Stomach (tissue), 9 donors: ENCODE results near the gene HDAC1. TPM values are rescaled to one million over a fixed set of nuclear protein-coding genes. Genes with fewer than 3 reads are reported as not detected.

Experiments
- DNase-seq, 2 donors: peaks; one replicate each; pipeline versions ENCODE4 v3.0.0 to v3.0.0-alpha.2; 2013 to 2019
- H3K27ac ChIP-seq, 5 donors: fragments of 200-600 bp in 4 of 5; sonication (generic) in 4 of 5; one replicate each; pipeline ENCODE4 v1.5.1; 2013 to 2019; ENCODE audit warnings: mild to moderate bottlenecking in 1 of 5, moderate library complexity in 1 of 5
- H3K27me3 ChIP-seq, 3 donors: fragments of 200-600 bp; sonication (generic); one replicate each; pipeline ENCODE4 v1.5.1; 2017 to 2019; ENCODE audit warnings: mixed run types in 1 of 3
- H3K36me3 ChIP-seq, 4 donors: fragments of 200-600 bp; sonication (generic); 1 replicate in 3 of 4; 2 replicates in 1 of 4; pipeline ENCODE4 v1.5.1; 2016 to 2019
- H3K4me1 ChIP-seq, 4 donors: fragments of 200-600 bp; sonication (generic); one replicate each; pipeline ENCODE4 v1.5.1; 2016 to 2019
- H3K4me3 ChIP-seq, 4 donors: fragments of 200-600 bp; sonication (generic) in 3 of 4; one replicate each; pipeline ENCODE4 v1.5.1; 2016 to 2019; ENCODE audit warnings: mild to moderate bottlenecking in 1 of 4
- H3K9me3 ChIP-seq, 4 donors: fragments of 200-600 bp; sonication (generic); one replicate each; pipeline ENCODE4 v1.5.1; 2016 to 2019
- EP300 ChIP-seq: sonication (generic); formaldehyde crosslinking; IDR thresholded peaks from one replicate; pipeline ENCODE4 v1.6.1; 2017; ENCODE audit warnings: antibody characterized with exemption
- POLR2A ChIP-seq, 4 donors: fragments of 450-650 bp; IDR thresholded peaks; one replicate each; pipeline ENCODE4 v1.6.1; 2016; ENCODE audit warnings: antibody characterized with exemption in 4 of 4, control low read depth in 2 of 4, mild to moderate bottlenecking in 1 of 4, moderate library complexity in 1 of 4
- POLR2AphosphoS5 ChIP-seq, 3 donors: sonication (generic); formaldehyde crosslinking; IDR thresholded peaks; one replicate each; pipeline ENCODE4 v1.6.1; 2016; ENCODE audit warnings: antibody characterized with exemption in 3 of 3
- WGBS, 5 donors: extraction: QIAGEN DNeasy Blood & Tissue Kit in 3 of 5; methylation state at CpG; one replicate each; pipeline versions ENCODE4 v1.1.5 to v1.1.7; 2013 to 2018; 5-methylcytosine and 5-hydroxymethylcytosine counted together
- intact Hi-C: fragments of 100-400 bp; cut with DNase I; formaldehyde crosslinking; loops from one replicate; pipeline ENCODE4 v1.15.1; 2023; ENCODE audit warnings: low total_unique reads
- polyA plus RNA-seq, 3 donors: library from polyadenylated mRNA; stranded (reverse); fragments of 200-250 nt; gene quantifications; one replicate each; pipeline ENCODE4 v1.2.3, GENCODE V29; 2013
- total RNA-seq, 5 donors: library from RNA; depleted of rRNA; stranded (reverse); fragments of >200 nt; gene quantifications; one replicate each; pipeline versions ENCODE4 v1.1.0 to v1.2.3, GENCODE V29; 2014 to 2016
- TF ChIP-seq, protein P1 (sequence below), 7 experiments: fragments of 450-650 bp in 4 of 7; fragments of 200-600 bp in 3 of 7; sonication (generic) in 3 of 7; IDR thresholded peaks; one replicate each; pipeline ENCODE4 v1.5.1; 2016 to 2019; ENCODE audit warnings: antibody characterized with exemption in 7 of 7, control low read depth in 2 of 7, mild to moderate bottlenecking in 1 of 7
- donor health status: healthy with polysubstance abuse.
- donor health status: Bipolar disorder and iron deficiency.
- donor health status: healthy.

The HDAC1 gene
- total and polyA plus RNA-seq, 8 donors: 50.7 to 143 (median 71.8) TPM

DNA sequence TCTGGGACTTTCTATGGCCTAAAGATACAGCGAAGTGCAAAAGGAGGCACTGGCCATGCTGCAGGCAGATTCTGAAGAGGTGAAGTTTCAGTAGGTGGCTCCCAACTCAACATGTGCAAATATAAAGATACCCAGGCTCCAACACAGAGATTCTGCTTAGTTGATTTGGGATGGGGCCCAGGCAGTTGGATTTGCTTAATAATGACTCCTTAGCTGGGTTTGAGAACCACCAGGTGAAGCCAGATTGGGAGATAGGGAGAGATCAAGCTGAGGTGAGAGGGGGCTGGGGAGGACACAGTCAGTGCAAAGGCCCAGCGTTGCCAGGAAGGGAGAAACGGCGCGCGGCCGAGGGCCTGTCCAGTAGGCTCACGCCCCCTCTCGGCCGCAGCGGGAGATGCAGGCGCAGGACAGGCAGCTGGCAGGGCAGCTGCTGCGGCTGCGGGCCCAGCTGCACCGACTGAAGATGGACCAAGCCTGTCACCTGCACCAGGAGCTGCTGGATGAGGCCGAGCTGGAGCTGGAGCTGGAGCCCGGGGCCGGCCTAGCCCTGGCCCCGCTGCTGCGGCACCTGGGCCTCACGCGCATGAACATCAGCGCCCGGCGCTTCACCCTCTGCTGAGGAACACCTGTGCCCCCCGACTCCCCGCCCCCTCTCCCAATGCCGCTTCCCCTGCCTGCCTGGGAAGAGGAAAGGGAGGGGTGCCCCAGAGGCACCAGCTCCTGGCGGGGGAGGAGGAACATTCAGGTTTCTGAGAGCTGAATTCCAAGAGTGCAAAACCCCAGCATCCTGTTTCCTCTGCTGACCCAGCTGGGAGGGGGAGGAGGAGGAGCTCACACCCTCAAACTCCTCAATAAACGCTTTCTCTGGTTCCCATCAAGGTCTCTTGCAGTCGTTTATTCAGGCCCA lies 43.6 kb upstream of the HDAC1 start:
- Histone ChIP-seq H3K27ac (peak overlapping the region; percentile 15 to 78 (median 69)), H3K4me3 (peak overlapping the region in 3 of 4 donors; percentile 2 to 10 (median 10)), H3K27me3 (no peaks in the 10 kb centered on the region), H3K9me3 (no peaks in the 10 kb centered on the region), H3K4me1 (peaks cover 12 to 43% (median 18%) of the 10 kb centered on the region in 4 donors), H3K36me3 (no peaks in the 10 kb centered on the region)
- DNase-seq: peak; percentile 90 to 92
- intact Hi-C loops: no loop called here
- WGBS, 5 donors: 7 to 21% (median 9%) methylated on average over 7 to 31 of the region's 31 CpGs
- TF ChIP-seq POLR2AphosphoS5 (IDR thresholded peaks at IDR 0.05) (peak in 2 of 3 donors; percentile 24 to 49), EP300 (no peak)
- TF ChIP-seq, protein P1, sequence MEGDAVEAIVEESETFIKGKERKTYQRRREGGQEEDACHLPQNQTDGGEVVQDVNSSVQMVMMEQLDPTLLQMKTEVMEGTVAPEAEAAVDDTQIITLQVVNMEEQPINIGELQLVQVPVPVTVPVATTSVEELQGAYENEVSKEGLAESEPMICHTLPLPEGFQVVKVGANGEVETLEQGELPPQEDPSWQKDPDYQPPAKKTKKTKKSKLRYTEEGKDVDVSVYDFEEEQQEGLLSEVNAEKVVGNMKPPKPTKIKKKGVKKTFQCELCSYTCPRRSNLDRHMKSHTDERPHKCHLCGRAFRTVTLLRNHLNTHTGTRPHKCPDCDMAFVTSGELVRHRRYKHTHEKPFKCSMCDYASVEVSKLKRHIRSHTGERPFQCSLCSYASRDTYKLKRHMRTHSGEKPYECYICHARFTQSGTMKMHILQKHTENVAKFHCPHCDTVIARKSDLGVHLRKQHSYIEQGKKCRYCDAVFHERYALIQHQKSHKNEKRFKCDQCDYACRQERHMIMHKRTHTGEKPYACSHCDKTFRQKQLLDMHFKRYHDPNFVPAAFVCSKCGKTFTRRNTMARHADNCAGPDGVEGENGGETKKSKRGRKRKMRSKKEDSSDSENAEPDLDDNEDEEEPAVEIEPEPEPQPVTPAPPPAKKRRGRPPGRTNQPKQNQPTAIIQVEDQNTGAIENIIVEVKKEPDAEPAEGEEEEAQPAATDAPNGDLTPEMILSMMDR (IDR thresholded peaks at IDR 0.05): peak in 5 of 7 experiments; percentile 64 to 93 (median 88)

DNA sequence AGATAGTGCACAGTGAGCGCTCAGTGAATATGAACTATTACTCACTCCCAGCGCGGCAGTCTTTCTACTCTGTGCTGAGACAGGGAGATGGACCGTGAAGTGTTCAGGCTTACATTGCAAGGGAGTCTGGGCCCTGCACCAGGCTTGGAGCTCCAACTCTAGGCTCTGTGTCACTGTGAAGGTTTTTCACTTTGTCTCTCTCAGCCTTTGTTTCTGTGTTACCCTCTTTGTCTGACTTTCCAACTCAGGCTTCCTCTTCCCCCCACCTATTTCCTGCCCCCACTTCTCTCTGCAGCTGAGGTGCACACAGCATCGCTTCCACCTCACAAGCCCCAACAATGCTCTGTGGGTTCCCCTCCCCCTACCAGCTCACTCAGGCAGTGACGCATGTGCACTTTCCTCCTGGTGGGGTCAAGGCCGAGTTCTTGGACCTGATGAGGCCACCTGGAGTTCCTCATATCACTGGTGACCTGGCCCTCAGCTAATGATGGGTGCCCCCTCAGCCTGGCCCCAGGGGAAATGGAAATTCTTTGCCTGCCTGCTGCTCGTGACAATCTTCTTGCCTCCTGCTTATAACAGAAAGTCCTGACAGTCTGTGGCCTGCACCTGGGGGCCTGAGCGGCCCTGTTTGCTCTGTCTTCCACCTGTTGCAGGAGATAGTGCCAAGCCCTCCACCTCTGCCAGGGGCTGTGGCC lies 41.9 kb upstream of the HDAC1 start:
- DNase-seq: peak; percentile 52 to 84
- intact Hi-C loops: no loop called here
- peak overlapping the region; percentile 2 to 85 (median 75) for H3K27ac ChIP-seq
- H3K27me3 ChIP-seq: no peaks in the 10 kb centered on the region
- no peaks in the 10 kb centered on the region for H3K36me3 ChIP-seq
- H3K4me3 ChIP-seq: no peak overlapping the region
- H3K4me1 ChIP-seq: peaks cover 12 to 43% (median 18%) of the 10 kb centered on the region in 4 donors
- no peak for TF ChIP-seq EP300
- no peak for TF ChIP-seq POLR2A (IDR thresholded peaks at IDR 0.05)
- TF ChIP-seq, protein P1 (IDR thresholded peaks at IDR 0.05): no peak
- TF ChIP-seq POLR2AphosphoS5 (IDR thresholded peaks at IDR 0.05): no peak
- 54 to 77% (median 64%) methylated on average over 9 of the region's 9 CpGs for WGBS, 5 donors
- no peaks in the 10 kb centered on the region for H3K9me3 ChIP-seq

DNA sequence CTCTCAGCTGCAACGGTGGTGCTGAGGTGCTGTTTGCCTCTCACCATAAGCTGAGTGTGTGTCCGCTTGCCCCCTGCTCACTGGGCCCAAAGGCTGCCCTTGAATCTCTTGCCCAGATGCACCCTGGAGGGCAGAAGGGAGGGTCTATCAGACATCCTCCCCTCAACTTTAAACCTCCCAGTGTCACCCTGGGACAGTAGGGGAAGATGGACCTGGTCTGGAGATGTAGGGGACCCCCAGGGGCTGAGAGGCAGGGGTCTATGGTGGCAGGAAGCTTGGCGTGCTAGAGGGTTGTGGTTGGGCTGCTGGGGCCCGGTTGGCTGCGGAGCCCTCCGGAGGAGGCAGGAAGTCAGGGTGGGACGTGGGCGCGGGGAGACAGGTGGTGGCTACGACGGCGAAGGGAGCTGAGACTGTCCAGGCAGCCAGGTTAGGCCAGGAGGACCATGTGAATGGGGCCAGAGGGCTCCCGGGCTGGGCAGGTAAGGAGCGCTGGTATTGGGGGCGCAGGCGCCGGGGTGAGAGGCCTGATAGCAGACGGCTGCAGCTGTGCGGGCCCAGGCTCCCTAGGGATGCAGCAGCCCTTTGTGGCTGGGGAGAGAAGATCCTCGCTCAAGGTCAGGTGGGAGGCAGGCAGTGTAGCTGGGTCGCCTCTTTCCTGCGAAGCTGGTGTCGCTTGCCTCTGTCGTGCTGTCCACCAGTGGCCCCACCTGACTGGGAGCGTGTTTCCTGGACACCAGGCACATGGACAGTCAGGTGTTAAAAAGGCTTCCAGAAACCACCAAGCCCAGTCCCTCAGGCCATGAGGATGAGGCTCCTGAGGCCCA lies 40.8 kb upstream of the HDAC1 start, which contains the start of gene LCK:
Gene LCK, plus strand, starts transcription at position 373 of the 824 bp plus-strand sequence. CDS start 23,065 bp downstream, outside the sequence.
- TF ChIP-seq POLR2AphosphoS5 (IDR thresholded peaks at IDR 0.05): no peak
- TF ChIP-seq, protein P1 (IDR thresholded peaks at IDR 0.05): no peak
- TF ChIP-seq POLR2A (IDR thresholded peaks at IDR 0.05): peak in 1 of 4 donors; percentile 11
- no peak for TF ChIP-seq EP300
- H3K4me1 ChIP-seq: peaks cover 12 to 42% (median 18%) of the 10 kb centered on the region in 4 donors
- WGBS, 5 donors: 73 to 88% (median 81%) methylated on average over 24 to 25 of the region's 25 CpGs
- H3K36me3 ChIP-seq: no peaks in the 10 kb centered on the region
- peak within 1 kb of the TSS; percentile 19 to 31 (median 26) for H3K4me3 ChIP-seq
- no peak for DNase-seq
- H3K9me3 ChIP-seq: no peaks in the 10 kb centered on the region
- intact Hi-C loops: no loop called here
- peak within 1 kb of the TSS; percentile 50 to 85 (median 75) for H3K27ac ChIP-seq
- no peaks in the 10 kb centered on the region for H3K27me3 ChIP-seq
